Myocyte (in vitro differentiated cells): ENCODE measurements around the gene PTPN12. TPM values are rescaled to one million over a fixed set of nuclear protein-coding genes. Genes with fewer than 3 reads are reported as not detected.
"Not testable (repeated sequence)": the region's sequence is repeated elsewhere in the genome, so short reads cannot be mapped to it uniquely, and the experiment has no call there.

Source experiments
- DNase-seq: peaks from one replicate; pipeline ENCODE4 v3.0.0-alpha.2; 2012; ENCODE audit warnings: low read depth
- total RNA-seq: library from RNA; depleted of rRNA; stranded (reverse); fragments of >200 nt; gene quantifications from 2 replicates; pipeline ENCODE4 v1.2.3, GENCODE V29; 2014

The PTPN12 gene
- total RNA-seq, 1 donor from 2014 or later = 48.9 TPM

- peak; percentile 94 for DNase-seq
Measured at GRCh38 chr7:77538281-77539212, 1.5 kb downstream of the PTPN12 start.

- DNase-seq = no peak
Measured at GRCh38 chr7:77540402-77540822, 3.3 kb downstream of the PTPN12 start.

DNA sequence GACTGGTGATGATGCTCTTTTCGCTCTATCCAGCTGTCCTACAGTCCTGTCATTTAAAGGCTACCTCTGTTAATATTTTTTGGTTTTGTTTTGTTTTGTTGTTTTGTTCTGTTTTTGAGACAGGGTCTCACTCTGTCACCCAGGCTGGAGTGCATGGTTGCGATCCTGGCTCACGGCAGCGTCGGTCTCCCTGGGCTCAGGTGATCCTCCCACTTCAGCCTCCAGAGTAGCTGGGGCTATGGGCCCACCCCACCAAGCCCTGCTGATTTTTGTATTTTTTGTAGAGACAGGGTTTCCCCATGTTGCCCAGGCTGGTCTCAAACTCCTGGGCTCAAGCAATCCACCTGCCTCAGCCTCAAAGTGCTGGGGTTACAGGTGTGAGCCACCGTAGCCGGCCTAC is 3.9 kb downstream of the PTPN12 start:
- not testable (repeated sequence) for DNase-seq

DNA sequence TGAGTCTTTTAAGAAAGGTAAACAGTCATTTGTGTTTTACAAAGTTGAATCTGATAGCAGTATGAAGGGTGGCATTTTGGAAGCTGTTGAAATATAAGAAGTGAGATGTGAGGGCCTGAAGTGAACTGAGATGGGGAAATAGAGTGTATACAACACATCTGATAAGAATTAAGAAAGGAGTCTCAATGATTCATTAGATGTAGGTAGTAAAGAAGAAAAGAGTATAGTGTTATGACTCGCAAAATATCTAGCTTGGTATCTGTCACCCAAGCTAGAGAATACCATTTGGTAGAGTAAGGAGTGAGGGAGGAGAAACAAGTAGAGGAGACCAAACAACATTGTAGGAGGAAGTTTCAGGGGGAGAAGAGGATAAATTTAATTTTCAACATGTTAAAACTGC is 5.3 kb downstream of the PTPN12 start:
- DNase-seq = no peak

DNA sequence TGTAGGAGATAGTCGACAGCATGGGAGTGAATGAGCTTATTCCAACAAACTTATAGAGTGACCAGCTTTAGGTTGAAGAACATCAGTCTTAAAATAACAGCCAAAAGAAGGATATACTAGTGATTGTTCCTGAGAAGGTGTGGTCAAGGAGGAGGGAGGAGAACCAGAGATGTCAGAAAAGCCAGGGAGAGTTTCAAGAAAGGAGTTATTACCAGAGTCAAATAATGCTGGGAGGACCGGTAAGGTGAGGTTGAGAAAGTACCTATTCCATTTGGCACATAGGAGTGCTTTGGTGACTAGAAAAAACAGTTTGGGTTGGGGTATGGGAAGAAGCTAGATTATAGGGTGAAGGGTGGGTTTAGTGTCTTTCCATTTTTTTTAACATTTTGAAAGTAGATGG is 5.8 kb downstream of the PTPN12 start:
- DNase-seq = no peak

GRCh38 chr7:77543910-77544309 is 6.8 kb downstream of the PTPN12 start:
- DNase-seq = no peak

DNA sequence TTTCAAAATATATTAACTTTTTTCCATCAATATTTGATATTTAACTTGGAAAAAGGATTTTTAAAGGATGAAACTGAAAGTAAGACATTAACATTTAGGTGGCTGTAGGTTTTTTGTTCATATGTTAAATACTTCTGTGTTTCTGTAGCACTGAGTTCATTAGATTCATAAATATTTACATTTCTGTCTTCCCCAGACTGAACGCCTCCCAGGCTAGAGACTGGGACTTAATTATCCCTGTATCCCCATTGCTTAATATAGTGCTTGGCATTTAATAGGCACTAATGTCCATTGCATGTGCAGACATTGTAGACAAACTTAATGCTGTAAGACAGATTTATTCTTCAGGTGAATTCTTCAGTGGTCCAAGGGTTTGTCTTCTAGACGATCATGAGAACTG is 7.4 kb downstream of the PTPN12 start:
- no peak for DNase-seq

DNA sequence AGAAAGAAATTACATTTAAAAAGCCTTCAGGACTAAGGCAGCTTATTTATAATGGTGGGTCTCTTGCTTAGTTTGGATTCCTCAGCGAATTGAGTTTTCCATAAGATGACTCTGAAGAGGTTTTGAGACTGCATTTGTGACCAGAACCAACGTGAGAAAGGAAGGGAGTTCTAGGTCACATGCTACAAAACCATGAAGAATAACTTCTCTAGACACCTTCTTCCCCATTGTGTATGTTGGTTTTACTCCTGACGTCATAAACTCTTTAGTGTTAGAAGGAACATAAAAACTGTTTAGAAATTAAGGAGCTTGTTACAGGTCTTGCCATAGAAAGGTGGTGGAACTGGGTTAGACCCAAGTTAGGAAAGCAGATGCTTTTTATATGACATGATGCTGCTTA is 11.1 kb downstream of the PTPN12 start:
- DNase-seq = no peak

GRCh38 chr7:77549106-77549870 is 12.2 kb downstream of the PTPN12 start:
- DNase-seq = no peak

GRCh38 chr7:77550586-77550985 is 13.5 kb downstream of the PTPN12 start:
- DNase-seq = peak; percentile 65

DNA sequence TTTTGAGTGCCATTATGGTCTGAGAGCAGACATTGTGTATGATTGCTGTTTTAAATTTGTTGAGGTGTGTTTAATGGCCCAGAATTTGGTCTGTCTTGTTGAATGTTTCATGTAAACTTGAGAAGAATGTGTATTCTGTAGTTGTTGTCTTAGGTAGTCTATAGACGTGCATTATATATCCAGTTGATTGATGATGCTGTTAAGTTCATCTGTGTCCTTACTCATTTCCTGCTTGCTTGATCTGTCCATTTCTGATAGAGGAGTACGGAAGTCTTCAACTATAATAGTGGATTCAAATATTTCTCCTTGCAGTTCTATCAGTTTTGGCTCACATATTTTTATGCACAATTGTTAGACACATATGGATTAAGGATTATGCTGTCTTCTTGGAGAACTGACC is 16.0 kb downstream of the PTPN12 start:
- DNase-seq = no peak

- no peak for DNase-seq
Measured at GRCh38 chr7:77558284-77558967, 21.3 kb downstream of the PTPN12 start.

- DNase-seq = no peak
Measured at GRCh38 chr7:77561352-77561751, 24.3 kb downstream of the PTPN12 start.

GRCh38 chr7:77563275-77563674 is 26.2 kb downstream of the PTPN12 start:
- DNase-seq = no peak

DNA sequence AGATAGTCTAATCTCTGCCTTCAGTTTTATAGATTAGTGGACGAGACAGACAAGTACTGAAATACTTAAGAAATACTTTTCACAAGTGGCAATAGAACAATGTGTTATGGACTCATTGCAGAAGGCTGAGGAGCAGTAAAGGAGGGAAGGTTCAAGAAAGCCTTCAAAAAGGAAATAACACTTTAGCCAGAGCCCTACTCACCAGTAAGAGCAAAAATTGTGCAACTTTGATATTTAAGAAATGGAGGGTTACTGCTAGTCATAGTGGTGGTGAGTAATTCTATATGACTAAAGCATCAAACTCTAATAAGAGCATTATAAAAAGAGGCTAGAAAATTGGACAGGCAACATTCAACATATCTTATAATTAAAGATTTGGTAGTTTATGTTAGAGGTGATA is 28.8 kb downstream of the PTPN12 start:
- DNase-seq = no peak

DNA sequence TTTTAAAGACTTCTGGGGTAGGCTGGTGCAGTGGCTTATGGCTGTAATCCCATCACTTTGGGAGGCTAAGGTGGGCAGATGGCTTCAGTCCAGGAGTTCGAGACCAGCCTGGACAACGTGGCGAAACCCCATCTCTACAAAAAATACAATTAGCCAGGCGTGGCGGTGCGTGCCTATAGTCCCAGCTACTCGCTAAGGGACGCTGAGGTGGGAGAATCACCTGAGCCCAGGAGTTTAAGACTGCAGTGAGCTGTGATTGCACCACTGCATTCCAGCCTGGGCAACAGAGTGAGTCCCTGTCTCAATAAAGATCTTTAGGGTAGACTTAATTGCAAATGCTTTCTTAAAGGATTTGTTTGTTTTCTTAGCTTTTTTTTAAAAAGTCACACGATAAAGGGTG is 29.3 kb downstream of the PTPN12 start:
- DNase-seq = no peak

DNA sequence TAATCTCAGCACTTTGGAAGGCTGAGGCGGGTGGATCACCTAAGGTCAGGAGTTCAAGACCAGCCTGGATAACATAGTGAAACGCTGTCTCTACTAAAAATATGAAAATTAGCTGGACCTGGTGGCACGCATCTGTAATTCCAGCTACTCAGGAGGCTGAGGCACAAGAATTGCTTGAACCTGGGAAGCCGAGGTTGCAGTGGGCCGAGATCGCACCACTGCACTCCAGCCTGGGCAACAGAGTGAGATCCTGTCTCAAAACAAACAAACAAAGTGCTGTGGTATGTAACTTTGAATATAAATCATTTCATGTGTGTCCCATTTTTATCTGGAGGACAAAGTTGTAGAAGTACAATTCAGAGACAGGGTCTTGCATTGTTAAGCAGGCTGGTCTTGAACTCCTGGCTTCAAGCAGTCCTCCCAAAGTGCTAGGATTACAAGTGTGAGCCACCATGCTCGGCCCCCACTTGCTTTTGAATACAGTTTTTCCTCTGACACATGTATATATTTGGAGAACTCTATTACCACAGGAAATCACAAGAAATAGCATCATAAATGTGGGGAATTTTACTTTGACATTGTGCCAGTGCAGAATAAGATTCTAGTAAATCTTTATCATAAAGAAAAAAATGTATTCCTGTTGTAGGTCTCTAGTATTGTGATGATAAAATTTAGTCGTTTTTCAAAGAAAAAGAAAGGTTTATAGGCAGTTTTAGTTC is 32.6 kb downstream of the PTPN12 start:
- no peak for DNase-seq

DNA sequence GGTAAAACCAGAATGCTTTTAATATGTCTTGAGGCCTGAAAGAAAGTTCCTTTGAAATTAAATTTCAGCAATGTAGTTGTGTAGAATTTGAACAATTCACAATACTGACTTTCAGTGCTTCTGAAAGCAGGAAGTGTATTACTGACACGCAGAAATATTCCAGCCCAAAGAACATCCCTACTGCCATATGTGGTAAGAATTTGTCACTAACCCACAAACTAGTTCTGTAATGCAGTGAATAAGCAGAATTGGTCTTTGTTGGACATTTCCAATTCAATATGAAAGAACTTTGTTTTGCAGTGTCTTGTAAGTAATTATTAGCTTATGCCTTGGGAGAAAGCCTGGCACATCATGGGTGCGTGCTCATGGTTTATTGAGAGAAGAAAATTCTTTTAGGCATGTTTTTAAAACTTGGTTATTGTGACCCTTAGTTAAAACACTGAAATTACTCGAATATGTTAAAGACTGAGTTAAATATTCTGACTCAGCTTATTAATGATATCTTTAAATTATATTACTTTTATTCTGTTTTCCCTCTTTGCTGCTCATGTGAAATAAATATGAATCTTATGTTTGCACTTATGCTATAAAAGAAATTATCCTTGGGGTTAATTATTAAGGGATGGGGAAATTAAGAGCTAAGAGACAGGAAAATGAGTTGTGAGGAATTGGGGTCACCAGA is 33.4 kb downstream of the PTPN12 start:
- DNase-seq = peak; percentile 59

DNA sequence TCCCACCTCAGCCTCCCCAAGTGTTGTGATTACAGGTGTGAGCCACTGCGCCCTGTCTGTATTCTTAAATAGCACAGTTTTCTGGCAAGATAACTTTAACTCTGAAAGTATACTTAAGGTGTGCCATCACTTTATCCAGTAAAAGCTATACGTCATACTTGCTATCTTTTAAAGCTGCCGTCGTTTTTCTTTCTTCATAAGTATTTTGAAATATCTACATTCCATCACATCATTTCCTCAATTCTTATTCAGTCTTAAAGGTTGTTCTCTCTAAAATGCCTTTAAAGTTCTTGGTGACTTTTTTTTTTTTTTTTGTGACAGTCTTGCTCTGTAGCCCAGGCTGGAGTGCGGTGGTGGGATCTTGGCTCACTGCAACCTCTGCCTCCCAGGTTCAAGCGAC is 34.7 kb downstream of the PTPN12 start:
- DNase-seq = no peak

DNA sequence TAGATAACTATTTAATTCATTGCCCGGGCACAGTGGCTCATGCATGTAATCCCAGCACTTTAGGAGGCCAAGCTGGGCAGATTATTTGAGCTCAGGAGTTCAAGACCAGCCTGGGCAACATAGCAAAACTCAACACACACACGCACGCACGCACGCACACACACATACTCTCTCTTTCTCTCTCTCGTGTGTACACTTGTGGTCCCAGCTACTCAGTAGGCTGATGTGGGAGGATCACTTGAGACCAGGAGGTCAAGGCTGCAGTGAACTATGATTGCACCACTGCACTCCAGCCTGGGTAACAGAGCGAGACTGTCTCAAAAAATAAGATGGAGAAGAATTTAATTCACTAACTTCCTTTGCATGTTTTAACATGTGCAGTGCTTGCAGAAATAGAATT is 38.1 kb downstream of the PTPN12 start:
- no peak for DNase-seq

- DNase-seq = peak; percentile 48
Measured at GRCh38 chr7:77576856-77577255, 39.8 kb downstream of the PTPN12 start.
